DMS 273 (cell line): ENCODE measurements around the gene ZNF800.

ENCODE experiments used
- DNase-seq: peaks from one replicate; lab custom pipeline; 2025; ENCODE audit not compliant: unreplicated experiment; lab: John Stamatoyannopoulos, UW

ZNF800 gene

DNA sequence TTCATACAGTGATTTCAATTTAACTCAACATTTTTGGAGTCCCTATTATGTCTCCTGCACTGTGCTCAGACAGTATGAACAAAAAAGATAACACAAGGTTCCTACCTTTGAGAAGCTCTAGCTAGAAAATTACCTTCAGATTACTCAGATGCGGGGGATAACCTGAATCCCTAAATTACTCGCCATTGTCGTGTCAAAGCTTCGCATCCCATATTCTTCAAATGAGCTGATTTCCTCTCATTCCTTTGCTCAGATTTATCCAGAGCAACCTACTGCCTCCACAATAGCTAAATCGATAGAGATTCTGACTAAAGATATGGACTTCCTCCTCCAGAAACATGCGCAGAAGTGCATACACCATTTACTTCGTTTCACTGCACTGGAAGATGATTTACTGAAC, 42.6 kb downstream of the ZNF800 start:
- DNase-seq, result no peak

GRCh38 chr7:127348247-127348631, 44.3 kb downstream of the ZNF800 start:
- no peak for DNase-seq

DNA sequence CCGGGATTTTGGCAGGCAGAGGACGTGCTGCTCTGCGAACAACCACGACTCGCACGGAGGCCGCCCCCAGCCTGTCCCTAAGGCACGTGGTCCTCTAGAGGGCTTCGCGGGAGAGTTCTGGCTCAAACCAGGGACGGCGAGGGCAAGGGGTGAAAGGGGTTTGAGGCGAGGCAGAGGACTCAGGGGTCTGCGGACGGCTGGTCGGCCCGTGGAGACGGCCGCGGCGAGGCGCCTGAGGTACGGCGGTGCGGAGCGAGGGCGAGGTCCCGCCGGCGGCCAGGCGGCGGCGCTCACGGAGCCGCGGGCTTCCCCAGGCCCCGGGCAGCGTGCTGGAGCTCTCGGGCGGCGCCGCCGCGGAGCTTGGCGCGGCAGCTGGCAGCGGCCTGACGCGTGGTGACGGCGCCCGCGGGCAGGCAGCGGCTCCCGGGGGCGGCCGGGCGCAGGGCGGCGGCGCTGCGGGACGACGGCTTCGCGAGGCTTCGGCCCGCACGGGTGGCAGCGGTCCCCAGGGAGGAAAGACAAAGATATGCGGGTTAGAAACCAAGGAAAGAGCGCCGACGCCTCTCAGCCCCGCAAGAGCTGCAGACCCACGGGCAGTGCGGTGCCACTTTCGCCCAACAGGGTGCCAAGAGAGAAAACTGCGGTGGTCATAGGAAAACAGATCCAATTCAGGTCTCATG, 44.8 kb downstream of the ZNF800 start:
- DNase-seq, result peak; percentile 96

DNA sequence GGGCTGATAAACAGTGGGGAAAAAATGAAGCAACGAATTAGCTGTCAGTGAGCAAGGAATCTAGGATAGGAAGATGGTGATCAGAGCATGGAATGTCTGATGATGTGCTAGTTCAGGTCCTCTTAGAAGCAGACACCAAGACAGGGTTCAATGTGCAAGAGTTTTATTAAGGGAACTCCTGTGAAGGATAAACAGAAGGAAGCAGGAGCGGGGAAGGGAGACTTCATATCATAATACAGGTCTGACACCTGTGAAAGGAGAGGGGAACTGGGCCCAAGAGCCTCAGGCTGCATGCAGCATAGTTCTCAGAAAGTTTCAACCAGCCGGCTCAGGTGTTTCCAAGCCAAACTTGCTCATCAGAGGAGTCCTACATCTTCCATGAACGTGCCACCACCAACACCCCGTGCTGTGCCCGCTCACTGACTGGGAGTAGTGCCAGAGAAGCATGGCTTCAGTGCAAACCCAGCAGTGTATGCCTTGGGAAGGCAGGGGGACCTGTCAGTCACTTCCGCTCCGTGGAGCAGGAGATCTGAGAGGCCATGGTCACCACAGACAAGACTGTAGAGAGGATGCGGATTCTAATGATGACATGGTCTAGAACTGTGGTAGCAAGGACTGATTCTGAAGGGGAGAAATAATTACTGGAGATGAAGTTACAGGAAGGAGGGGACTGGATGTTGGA, 45.8 kb downstream of the ZNF800 start:
- peak; percentile 32 for DNase-seq

GRCh38 chr7:127342596-127342995, 49.9 kb downstream of the ZNF800 start:
- DNase-seq, result no peak

GRCh38 chr7:127338122-127338521, 54.4 kb downstream of the ZNF800 start:
- no peak for DNase-seq

DNA sequence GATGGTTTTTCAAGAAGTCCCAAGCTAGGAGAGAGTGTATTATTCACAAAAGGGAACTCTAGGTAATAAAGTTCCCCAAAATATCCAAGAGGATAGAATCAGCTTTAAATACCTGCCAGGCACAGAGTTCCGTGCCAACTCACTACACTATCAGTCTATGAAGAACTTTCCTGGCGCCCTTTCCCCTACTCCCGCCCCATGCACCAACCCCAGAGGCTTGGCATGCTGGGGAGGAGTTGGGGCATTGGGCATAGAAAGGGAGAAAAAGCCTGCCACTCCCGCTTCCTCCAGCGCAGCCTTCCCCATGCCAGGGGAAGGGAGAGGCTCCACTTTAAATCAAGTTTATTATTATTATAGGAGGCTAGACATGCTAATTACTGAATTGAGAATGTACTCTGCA, 54.9 kb downstream of the ZNF800 start:
- no peak for DNase-seq

DNA sequence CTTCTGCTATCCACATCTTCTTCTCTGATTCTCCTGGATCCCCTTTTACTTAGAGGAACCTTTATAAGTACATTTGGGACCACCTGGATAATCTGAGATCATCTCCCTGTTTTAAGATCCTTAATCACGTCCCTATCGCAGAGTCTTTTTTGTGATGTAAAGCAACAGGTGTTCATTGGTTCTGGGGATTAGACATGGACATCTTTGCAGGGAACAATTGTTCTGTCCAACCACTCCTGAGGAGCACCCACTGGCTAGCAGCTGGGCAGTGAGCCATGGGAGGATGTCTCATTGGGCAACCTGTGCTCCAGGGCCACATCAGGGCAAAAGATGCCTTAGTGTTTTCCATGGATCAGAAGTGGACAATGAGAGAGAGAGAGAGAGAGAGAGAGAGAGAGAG, 56.0 kb downstream of the ZNF800 start:
- no peak for DNase-seq

DNA sequence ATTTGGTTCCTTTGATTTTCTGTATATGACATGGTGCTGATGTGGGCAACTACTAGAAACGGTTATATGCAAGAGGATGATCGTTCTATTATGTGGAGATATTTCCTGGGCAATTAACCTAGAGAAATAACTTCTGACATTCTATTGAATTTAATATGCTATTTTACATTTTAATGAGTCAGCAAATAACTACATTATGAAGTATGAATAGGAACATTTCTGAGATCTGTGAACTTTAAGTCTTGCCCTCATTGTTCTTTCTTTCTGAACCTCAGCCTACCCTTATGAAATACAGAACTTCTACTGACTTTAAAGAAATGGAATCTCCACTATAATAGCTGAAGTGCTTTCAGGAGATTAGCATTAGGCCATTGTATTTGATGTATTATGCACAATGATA, 59.6 kb downstream of the ZNF800 start:
- DNase-seq, result no peak

DNA sequence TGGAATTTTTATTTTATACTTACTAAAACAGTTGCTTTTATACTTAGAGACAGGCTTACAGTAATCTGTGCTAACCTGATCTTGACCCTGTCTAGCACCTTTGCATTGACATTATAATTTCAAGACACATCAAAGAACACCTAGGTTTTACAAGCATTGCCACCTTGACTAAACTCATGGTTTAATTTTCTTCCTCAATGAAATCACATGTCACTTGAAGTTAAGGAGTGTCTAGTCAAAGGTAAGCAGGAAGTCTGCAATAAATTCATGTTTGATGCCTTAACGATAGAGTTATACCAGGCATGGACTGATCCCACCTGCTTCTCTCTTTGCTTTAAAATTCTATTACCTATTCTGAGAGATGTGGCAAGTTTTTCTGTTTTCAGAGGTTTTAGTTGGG, 62.4 kb downstream of the ZNF800 start:
- no peak for DNase-seq

GRCh38 chr7:127322832-127323493, 69.5 kb downstream of the ZNF800 start:
- no peak for DNase-seq

- no peak for DNase-seq
These were observed 70.2 kb downstream of the ZNF800 start for GRCh38 chr7:127322351-127322750.

- no peak for DNase-seq
These were observed 71.5 kb downstream of the ZNF800 start for GRCh38 chr7:127320974-127321373.
